ENCODE measurements around the gene OR5V1.
"Not testable (repeated sequence)": the region's sequence is repeated elsewhere in the genome, so short reads cannot be mapped to it uniquely, and the experiment has no call there.

OR5V1 gene

GRCh38 chr6:29368765-29369164 is at the start of gene OR5V1:
Gene OR5V1, minus strand, starts transcription at chr6:29368865. Its CDS starts 12,670 bp downstream, at chr6:29356195.
- no peak for DNase-seq

GRCh38 chr6:29414588-29414987 is 45.9 kb upstream of the OR5V1 start, which contains the start of gene OR12D1:
Gene OR12D1, plus strand, starts transcription at chr6:29414928.
- no peak for DNase-seq

- DNase-seq, result no peak
These were observed 35.1 kb upstream of the OR5V1 start for GRCh38 chr6:29403801-29404200.

GRCh38 chr6:29399525-29399924 is 30.9 kb upstream of the OR5V1 start:
- DNase-seq, result no peak

GRCh38 chr6:29395331-29395730 is 26.7 kb upstream of the OR5V1 start, which contains the start of gene OR12D2:
Gene OR12D2, plus strand, starts transcription at chr6:29395631. Its CDS starts 1,069 bp downstream, at chr6:29396700.
- no peak for DNase-seq

- no peak for DNase-seq
These were observed 19.9 kb upstream of the OR5V1 start for GRCh38 chr6:29388533-29388932.

- no peak for DNase-seq
These were observed 7.3 kb upstream of the OR5V1 start for GRCh38 chr6:29376003-29376402.

- DNase-seq, result no peak
These were observed 6.5 kb upstream of the OR5V1 start, which contains the start of gene OR12D3 for GRCh38 chr6:29375191-29375590. Gene OR12D3, minus strand, starts transcription at chr6:29375291. Its CDS starts 4 bp downstream, at chr6:29375287.

GRCh38 chr6:29355603-29356002 is 13.1 kb downstream of the OR5V1 start:
- DNase-seq, result no peak

GRCh38 chr6:29354980-29355379 is 13.7 kb downstream of the OR5V1 start:
- no peak for DNase-seq

GRCh38 chr6:29349348-29349747 is 19.3 kb downstream of the OR5V1 start:
- not testable (repeated sequence) for DNase-seq

- DNase-seq, result no peak
These were observed 23.3 kb downstream of the OR5V1 start for GRCh38 chr6:29345380-29345779.

- no peak for DNase-seq
These were observed 32.4 kb downstream of the OR5V1 start for GRCh38 chr6:29336269-29336668.

- no peak for DNase-seq
These were observed 36.0 kb downstream of the OR5V1 start for GRCh38 chr6:29332676-29333075.

- DNase-seq, result no peak
These were observed 42.9 kb downstream of the OR5V1 start for GRCh38 chr6:29325777-29326176.

GRCh38 chr6:29323332-29323731 is 45.3 kb downstream of the OR5V1 start:
- not testable (repeated sequence) for DNase-seq

GRCh38 chr6:29319931-29320330 is 48.7 kb downstream of the OR5V1 start:
- DNase-seq, result no peak

Measured in stimulated activated CD8-positive, alpha-beta memory T cell treated with anti-CD3 and anti-CD28 coated beads, Interleukin-4, amount 100 ng/mL, for 48 hours (primary cell).